Kidney tubule cell (primary cell): Measurements from ENCODE around the gene HMGN1.

Experiments
- DNase-seq: peaks from one replicate; pipeline ENCODE4 v3.0.0-alpha.2; 2018; ENCODE audit warnings: low spot score

Gene HMGN1

DNA sequence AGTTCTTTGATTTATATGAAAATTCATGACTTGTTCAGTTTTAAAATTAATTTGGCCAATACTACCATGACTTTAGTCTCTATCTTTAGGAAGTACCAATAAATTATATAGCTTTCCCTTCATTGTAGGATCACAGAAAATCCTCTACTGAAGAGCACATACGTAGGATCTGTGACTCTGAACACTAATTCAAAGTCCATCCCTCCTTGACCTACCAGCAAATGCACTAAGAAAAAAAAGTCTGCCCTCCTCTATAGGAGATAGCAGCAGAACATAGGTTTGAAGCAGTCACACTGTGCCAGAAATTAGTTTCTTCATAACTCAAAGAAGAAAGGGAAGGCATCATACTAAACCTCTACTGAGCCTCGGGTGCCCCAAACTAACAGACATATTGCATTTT, 52.0 kb downstream of the HMGN1 start:
- no peak for DNase-seq
